Ishikawa (cell line): ENCODE results near the gene BIRC3.

ENCODE experiments used
- CEBPB ChIP-seq: IDR thresholded peaks from 2 replicates; pipeline ENCODE4 v1.6.1; 2012
- CREB1 ChIP-seq: IDR thresholded peaks from 2 replicates; pipeline ENCODE4 v1.6.1; 2012; ENCODE audit warnings: low read depth
- EP300 ChIP-seq: IDR thresholded peaks from 2 replicates; pipeline ENCODE4 v1.6.1; 2012; ENCODE audit warnings: borderline replicate concordance
- REST ChIP-seq: IDR thresholded peaks from 2 replicates; pipeline ENCODE4 v1.6.1; 2012; ENCODE audit warnings: low read depth, mild to moderate bottlenecking
- TCF12 ChIP-seq: IDR thresholded peaks from 2 replicates; pipeline ENCODE4 v1.6.1; 2012; ENCODE audit warnings: low read depth
- TEAD4 ChIP-seq: IDR thresholded peaks from 2 replicates; pipeline ENCODE4 v1.6.1; 2012
- USF1 ChIP-seq: IDR thresholded peaks from 2 replicates; pipeline ENCODE4 v1.6.1; 2012
- YY1 ChIP-seq: IDR thresholded peaks from 2 replicates; pipeline ENCODE4 v1.6.1; 2012; ENCODE audit warnings: low read depth
- TF ChIP-seq, protein P1 (sequence below): IDR thresholded peaks from 2 replicates; pipeline ENCODE4 v1.6.1; 2012

- no peak for TF ChIP-seq REST
- TF ChIP-seq YY1: no peak
- TF ChIP-seq, protein P1, sequence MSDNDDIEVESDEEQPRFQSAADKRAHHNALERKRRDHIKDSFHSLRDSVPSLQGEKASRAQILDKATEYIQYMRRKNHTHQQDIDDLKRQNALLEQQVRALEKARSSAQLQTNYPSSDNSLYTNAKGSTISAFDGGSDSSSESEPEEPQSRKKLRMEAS: no peak
- TF ChIP-seq EP300: no peak
- no peak for TF ChIP-seq CEBPB
- TF ChIP-seq USF1: no peak
- TF ChIP-seq TEAD4: 0 out of 2 replicates have a peak, but pooled peaks have one; percentile 20
- TF ChIP-seq TCF12: no peak
- no peak for TF ChIP-seq CREB1
Measured at GRCh38 chr11:102286292-102286691, 31.0 kb upstream of the BIRC3 start.
